ENCODE data around the gene SCN1B.

DNA sequence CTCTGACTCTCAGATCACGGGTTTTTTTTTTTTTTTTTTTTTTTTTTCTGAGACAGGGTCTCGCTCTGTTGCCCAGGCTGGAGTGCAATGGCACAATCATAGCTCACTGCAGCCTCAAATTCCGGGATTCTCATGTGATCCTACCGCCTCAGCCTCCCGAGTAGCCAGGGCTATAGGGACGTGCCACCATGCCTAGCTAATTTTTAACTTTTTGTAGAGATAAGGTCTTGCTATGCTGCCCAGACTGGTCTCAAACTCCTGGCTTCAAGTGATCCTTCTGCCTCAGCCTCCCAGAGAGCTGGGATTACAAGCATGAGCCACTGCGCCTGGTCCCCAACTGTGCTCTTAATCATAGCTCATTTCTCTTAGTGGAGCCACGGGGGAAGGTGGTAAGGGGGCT is 34.7 kb upstream of the SCN1B start:
- TF ChIP-seq, protein P1, sequence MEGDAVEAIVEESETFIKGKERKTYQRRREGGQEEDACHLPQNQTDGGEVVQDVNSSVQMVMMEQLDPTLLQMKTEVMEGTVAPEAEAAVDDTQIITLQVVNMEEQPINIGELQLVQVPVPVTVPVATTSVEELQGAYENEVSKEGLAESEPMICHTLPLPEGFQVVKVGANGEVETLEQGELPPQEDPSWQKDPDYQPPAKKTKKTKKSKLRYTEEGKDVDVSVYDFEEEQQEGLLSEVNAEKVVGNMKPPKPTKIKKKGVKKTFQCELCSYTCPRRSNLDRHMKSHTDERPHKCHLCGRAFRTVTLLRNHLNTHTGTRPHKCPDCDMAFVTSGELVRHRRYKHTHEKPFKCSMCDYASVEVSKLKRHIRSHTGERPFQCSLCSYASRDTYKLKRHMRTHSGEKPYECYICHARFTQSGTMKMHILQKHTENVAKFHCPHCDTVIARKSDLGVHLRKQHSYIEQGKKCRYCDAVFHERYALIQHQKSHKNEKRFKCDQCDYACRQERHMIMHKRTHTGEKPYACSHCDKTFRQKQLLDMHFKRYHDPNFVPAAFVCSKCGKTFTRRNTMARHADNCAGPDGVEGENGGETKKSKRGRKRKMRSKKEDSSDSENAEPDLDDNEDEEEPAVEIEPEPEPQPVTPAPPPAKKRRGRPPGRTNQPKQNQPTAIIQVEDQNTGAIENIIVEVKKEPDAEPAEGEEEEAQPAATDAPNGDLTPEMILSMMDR (IDR thresholded peaks at IDR 0.05): no peak
- TF ChIP-seq POLR2A (IDR thresholded peaks at IDR 0.05) (no peak), EP300 (IDR thresholded peaks at IDR 0.05) (no peak)

Data from tibial nerve (tissue), 4 donors.